WTC11 (cell line): ENCODE measurements around the gene TMEM108. TPM values are rescaled to one million over a fixed set of nuclear protein-coding genes. Genes with fewer than 3 reads are reported as not detected.

Experiments used
- ATAC-seq: fragments of 200-7000 bp; cut with Tn5 transposase; 2 replicates; pipeline ENCODE4 v1.10.0; 2021; ENCODE audit warnings: mild to moderate bottlenecking, moderate library complexity
- CTCF ChIA-PET: fragments of 300-600 bp; sonication (Branson Sonifier 250); formaldehyde crosslinking; loops from one replicate; lab custom pipeline; 2021; ENCODE audit warnings: antibody characterized with exemption; lab: Charles Lee
- POLR2A ChIA-PET: fragments of 350-600 bp; sonication (Branson Sonifier 250); formaldehyde crosslinking; loops from one replicate; lab custom pipeline; 2021; ENCODE audit warnings: antibody characterized with exemption; lab: Charles Lee
- DNase-seq: peaks from one replicate; pipeline ENCODE4 v3.0.0; 2021; ENCODE audit warnings: low spot score
- H3K27ac Mint-ChIP-seq: 2 replicates; pipeline ENCODE4 v1.8.0; 2021; ENCODE audit warnings: mixed read lengths
- H3K27me3 Mint-ChIP-seq: 2 replicates; pipeline ENCODE4 v1.8.0; 2021; ENCODE audit warnings: low read depth, mild to moderate bottlenecking, moderate library complexity, mixed read lengths
- H3K36me3 Mint-ChIP-seq: 2 replicates; pipeline ENCODE4 v1.8.0; 2021; ENCODE audit warnings: mixed read lengths
- H3K4me1 Mint-ChIP-seq: 2 replicates; pipeline ENCODE4 v1.8.0; 2022; ENCODE audit warnings: mixed read lengths
- H3K4me3 Mint-ChIP-seq: 2 replicates; pipeline ENCODE4 v1.8.0; 2021; ENCODE audit warnings: mild to moderate bottlenecking, moderate library complexity, mixed read lengths
- H3K9me3 Mint-ChIP-seq: 2 replicates; pipeline ENCODE4 v1.8.0; 2021; ENCODE audit warnings: mixed read lengths
- ATF2 ChIP-seq: sonication (generic); formaldehyde crosslinking; IDR thresholded peaks from 2 replicates; pipeline ENCODE4 v1.8.1; 2022; ENCODE audit warnings: low read depth, missing genetic modification reagents, borderline replicate concordance
- ATF3 ChIP-seq: sonication (generic); formaldehyde crosslinking; conservative IDR thresholded peaks from 2 replicates; pipeline ENCODE4 v1.8.1; 2022; ENCODE audit warnings: mild to moderate bottlenecking, missing genetic modification reagents
- CBFB ChIP-seq: sonication (generic); formaldehyde crosslinking; IDR thresholded peaks from 2 replicates; pipeline ENCODE4 v1.8.1; 2022; ENCODE audit warnings: mild to moderate bottlenecking, low read depth, missing genetic modification reagents
- CDX4 ChIP-seq: fragments of 250-450 bp; sonication (Bioruptor Pico); IDR thresholded peaks from 2 replicates; pipeline ENCODE4 v1.9.0; 2021; ENCODE audit warnings: moderate library complexity, mild to moderate bottlenecking, inconsistent platforms, borderline replicate concordance
- CREB1 ChIP-seq: sonication (generic); formaldehyde crosslinking; IDR thresholded peaks from 2 replicates; pipeline ENCODE4 v1.8.0; 2023; ENCODE audit warnings: mild to moderate bottlenecking, missing genetic modification reagents
- CTCF ChIP-seq: fragments of 200-600 bp; IDR thresholded peaks from 2 replicates; pipeline ENCODE4 v1.8.0; 2022; ENCODE audit warnings: antibody characterized with exemption
- E2F4 ChIP-seq: sonication (generic); formaldehyde crosslinking; IDR thresholded peaks from 2 replicates; pipeline ENCODE4 v1.8.1; 2022; ENCODE audit warnings: low read depth, mild to moderate bottlenecking, moderate library complexity, missing genetic modification reagents, borderline replicate concordance
- GABPB1 ChIP-seq: sonication (generic); formaldehyde crosslinking; IDR thresholded peaks from 2 replicates; pipeline ENCODE4 v1.8.1; 2023; ENCODE audit warnings: mild to moderate bottlenecking, missing genetic modification reagents
- HMGXB4 ChIP-seq: sonication (generic); formaldehyde crosslinking; IDR thresholded peaks from 2 replicates; pipeline ENCODE4 v1.8.1; 2023; ENCODE audit warnings: mild to moderate bottlenecking, moderate library complexity, missing genetic modification reagents
- IRF2 ChIP-seq: sonication (generic); formaldehyde crosslinking; IDR thresholded peaks from 2 replicates; pipeline ENCODE4 v1.8.0; 2022; ENCODE audit warnings: low read depth, missing genetic modification reagents, borderline replicate concordance
- NR3C1 ChIP-seq: sonication (generic); formaldehyde crosslinking; conservative IDR thresholded peaks from 2 replicates; pipeline ENCODE4 v1.8.1; 2023; ENCODE audit warnings: low read depth, mild to moderate bottlenecking, missing genetic modification reagents
- RELA ChIP-seq: sonication (generic); formaldehyde crosslinking; IDR thresholded peaks from 2 replicates; pipeline ENCODE4 v1.8.1; 2022; ENCODE audit warnings: missing genetic modification reagents, mild to moderate bottlenecking, borderline replicate concordance
- ZNF121 ChIP-seq: sonication (generic); formaldehyde crosslinking; IDR thresholded peaks from 2 replicates; pipeline ENCODE4 v1.8.0; 2023; ENCODE audit warnings: missing genetic modification reagents
- total RNA-seq: library from RNA; stranded (reverse); gene quantifications from 3 replicates; pipeline ENCODE4 v1.2.3, GENCODE V29; 2021
- TF ChIP-seq, protein P1 (sequence below): sonication (generic); formaldehyde crosslinking; IDR thresholded peaks from 2 replicates; pipeline ENCODE4 v1.8.1; 2023; ENCODE audit warnings: mild to moderate bottlenecking, missing genetic modification reagents, moderate library complexity
- TF ChIP-seq, protein P2 (sequence below): fragments of 250-450 bp; sonication (Bioruptor Pico); conservative IDR thresholded peaks from 2 replicates; pipeline ENCODE4 v1.9.0; 2021; ENCODE audit warnings: mild to moderate bottlenecking
- TF ChIP-seq, protein P3 (sequence below): sonication (generic); formaldehyde crosslinking; IDR thresholded peaks from 2 replicates; pipeline ENCODE4 v1.8.0; 2023; ENCODE audit warnings: mild to moderate bottlenecking, missing genetic modification reagents
- TF ChIP-seq, protein P4 (sequence below): sonication (generic); formaldehyde crosslinking; IDR thresholded peaks from 2 replicates; pipeline ENCODE4 v1.8.0; 2022; ENCODE audit warnings: mild to moderate bottlenecking, missing genetic modification reagents

The TMEM108 gene
- total RNA-seq, 1 experiment from 2014 or later, result 14.7 TPM

DNA sequence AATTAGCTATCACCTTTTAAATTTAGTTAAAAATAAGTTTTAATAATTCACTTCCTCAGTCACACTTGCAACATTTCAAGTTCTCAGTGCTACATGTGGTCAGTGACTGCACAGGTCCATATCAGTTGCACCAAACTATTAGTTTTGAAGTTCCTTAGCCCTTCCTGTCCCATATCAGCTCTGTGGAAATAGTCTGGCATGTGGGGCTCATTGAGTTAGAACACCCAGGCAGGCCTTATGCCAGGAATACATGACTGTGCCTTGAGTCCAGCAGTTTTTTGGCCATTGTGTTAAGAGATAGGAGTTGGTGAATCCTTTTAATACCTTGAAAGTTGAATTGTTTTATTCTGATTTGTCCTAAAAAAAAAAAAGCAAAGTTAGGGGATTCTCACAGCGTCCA is 207.9 kb downstream of the TMEM108 start:
- TF ChIP-seq RELA (CRISPR knock-in tag) (no peak), CDX4 (no peak), HMGXB4 (CRISPR knock-in tag) (no peak), CBFB (CRISPR knock-in tag) (no peak), ATF2 (CRISPR knock-in tag) (no peak), GABPB1 (CRISPR knock-in tag) (no peak), CTCF (no peak), ATF3 (CRISPR knock-in tag) (no peak), ZNF121 (CRISPR knock-in tag) (no peak), E2F4 (CRISPR knock-in tag) (no peak), NR3C1 (CRISPR knock-in tag) (no peak), IRF2 (no peak), CREB1 (no peak)
- TF ChIP-seq, protein P1, sequence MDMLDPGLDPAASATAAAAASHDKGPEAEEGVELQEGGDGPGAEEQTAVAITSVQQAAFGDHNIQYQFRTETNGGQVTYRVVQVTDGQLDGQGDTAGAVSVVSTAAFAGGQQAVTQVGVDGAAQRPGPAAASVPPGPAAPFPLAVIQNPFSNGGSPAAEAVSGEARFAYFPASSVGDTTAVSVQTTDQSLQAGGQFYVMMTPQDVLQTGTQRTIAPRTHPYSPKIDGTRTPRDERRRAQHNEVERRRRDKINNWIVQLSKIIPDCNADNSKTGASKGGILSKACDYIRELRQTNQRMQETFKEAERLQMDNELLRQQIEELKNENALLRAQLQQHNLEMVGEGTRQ (CRISPR knock-in tag), result no peak
- TF ChIP-seq, protein P2, sequence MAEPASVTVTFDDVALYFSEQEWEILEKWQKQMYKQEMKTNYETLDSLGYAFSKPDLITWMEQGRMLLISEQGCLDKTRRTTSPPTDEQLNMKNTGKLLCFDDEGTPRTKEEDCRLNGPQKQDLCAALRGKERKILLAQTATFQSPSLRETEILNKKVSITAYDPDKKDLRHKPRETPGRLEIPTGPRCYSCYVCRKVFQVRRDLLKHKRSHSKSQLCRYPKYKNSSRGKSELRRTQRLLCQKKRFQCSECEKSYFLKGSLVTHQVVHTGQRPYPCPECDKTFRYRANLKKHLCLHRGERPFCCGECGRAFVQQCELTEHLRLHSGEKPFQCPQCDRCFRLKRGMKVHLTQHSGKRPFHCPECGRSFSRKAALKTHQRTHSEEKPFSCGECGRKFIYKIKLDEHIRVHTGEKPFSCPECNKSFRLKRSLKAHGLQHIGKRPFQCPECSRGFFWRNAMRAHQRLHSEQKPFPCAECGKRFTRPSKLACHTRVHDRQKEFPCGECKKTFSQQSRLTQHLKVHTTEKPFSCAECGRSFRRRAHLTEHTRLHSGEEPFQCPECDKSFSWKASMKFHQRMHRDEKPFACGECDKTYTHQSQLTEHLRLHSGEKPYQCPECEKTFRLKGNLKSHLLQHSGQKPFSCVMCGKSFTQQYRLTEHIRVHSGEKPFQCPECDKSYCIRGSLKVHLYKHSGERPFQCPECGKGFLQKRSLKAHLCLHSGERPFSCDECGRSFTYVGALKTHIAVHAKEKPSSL (CRISPR knock-in tag), result no peak
- TF ChIP-seq, protein P3, sequence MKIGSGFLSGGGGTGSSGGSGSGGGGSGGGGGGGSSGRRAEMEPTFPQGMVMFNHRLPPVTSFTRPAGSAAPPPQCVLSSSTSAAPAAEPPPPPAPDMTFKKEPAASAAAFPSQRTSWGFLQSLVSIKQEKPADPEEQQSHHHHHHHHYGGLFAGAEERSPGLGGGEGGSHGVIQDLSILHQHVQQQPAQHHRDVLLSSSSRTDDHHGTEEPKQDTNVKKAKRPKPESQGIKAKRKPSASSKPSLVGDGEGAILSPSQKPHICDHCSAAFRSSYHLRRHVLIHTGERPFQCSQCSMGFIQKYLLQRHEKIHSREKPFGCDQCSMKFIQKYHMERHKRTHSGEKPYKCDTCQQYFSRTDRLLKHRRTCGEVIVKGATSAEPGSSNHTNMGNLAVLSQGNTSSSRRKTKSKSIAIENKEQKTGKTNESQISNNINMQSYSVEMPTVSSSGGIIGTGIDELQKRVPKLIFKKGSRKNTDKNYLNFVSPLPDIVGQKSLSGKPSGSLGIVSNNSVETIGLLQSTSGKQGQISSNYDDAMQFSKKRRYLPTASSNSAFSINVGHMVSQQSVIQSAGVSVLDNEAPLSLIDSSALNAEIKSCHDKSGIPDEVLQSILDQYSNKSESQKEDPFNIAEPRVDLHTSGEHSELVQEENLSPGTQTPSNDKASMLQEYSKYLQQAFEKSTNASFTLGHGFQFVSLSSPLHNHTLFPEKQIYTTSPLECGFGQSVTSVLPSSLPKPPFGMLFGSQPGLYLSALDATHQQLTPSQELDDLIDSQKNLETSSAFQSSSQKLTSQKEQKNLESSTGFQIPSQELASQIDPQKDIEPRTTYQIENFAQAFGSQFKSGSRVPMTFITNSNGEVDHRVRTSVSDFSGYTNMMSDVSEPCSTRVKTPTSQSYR, result no peak
- TF ChIP-seq, protein P4, sequence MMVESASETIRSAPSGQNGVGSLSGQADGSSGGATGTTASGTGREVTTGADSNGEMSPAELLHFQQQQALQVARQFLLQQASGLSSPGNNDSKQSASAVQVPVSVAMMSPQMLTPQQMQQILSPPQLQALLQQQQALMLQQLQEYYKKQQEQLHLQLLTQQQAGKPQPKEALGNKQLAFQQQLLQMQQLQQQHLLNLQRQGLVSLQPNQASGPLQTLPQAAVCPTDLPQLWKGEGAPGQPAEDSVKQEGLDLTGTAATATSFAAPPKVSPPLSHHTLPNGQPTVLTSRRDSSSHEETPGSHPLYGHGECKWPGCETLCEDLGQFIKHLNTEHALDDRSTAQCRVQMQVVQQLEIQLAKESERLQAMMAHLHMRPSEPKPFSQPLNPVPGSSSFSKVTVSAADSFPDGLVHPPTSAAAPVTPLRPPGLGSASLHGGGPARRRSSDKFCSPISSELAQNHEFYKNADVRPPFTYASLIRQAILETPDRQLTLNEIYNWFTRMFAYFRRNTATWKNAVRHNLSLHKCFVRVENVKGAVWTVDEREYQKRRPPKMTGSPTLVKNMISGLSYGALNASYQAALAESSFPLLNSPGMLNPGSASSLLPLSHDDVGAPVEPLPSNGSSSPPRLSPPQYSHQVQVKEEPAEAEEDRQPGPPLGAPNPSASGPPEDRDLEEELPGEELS (CRISPR knock-in tag), result no peak
- no peaks in the 10 kb centered on the region for H3K27me3 Mint-ChIP-seq
- DNase-seq (no peak), ATAC-seq (no peak)
- ChIA-PET CTCF (no interaction called here), POLR2A (no interaction called here)
- H3K4me1 Mint-ChIP-seq, result peaks cover 3% of the 10 kb centered on the region
- H3K27ac Mint-ChIP-seq, result no peak overlapping the region
- H3K36me3 Mint-ChIP-seq, result peaks cover 2% of the 10 kb centered on the region; the same call in 1 of the 2 replicates
- H3K9me3 Mint-ChIP-seq, result peaks cover 17% of the 10 kb centered on the region
- H3K4me3 Mint-ChIP-seq, result no peak overlapping the region
